Pancreas (tissue), 10 donors: ENCODE results near the gene ZNF710. TPM values are rescaled to one million over a fixed set of nuclear protein-coding genes. Genes with fewer than 3 reads are reported as not detected.

Experiments used
- ATAC-seq, 4 donors: fragments of 200-7000 bp; cut with Tn5 transposase; one replicate each; pipeline versions ENCODE4 v1.8.0 to v1.9.1; 2020; ENCODE audit warnings: mild to moderate bottlenecking in 4 of 4, moderate library complexity in 4 of 4
- DNase-seq, 6 donors: peaks; one replicate each; pipeline ENCODE4 v3.0.0-alpha.2; 2020
- FAIRE-seq: peaks from 2 replicates; lab custom pipeline; 2012; peaks lifted over from hg19 to GRCh38; lab: Jason Lieb, UNC
- H3K27ac ChIP-seq, 4 donors: fragments of 200-600 bp; sonication (generic); 1 replicate in 3 of 4; 2 replicates in 1 of 4; pipeline versions ENCODE4 v1.5.0 to v1.8.0; 2020
- H3K27me3 ChIP-seq, 4 donors: fragments of 200-600 bp; one replicate each; pipeline ENCODE4 v1.8.0; 2021
- H3K36me3 ChIP-seq, 3 donors: fragments of 200-600 bp; sonication (generic) in 1 of 3; one replicate each; pipeline versions ENCODE4 v1.5.0 to v1.8.0; 2020 to 2021
- H3K4me1 ChIP-seq, 3 donors: fragments of 200-600 bp; one replicate each; pipeline ENCODE4 v1.8.0; 2021
- H3K4me3 ChIP-seq, 4 donors: fragments of 200-600 bp; sonication (generic) in 2 of 4; one replicate each; pipeline versions ENCODE4 v1.5.0 to v1.8.0; 2020 to 2021
- H3K9me3 ChIP-seq, 4 donors: fragments of 200-600 bp; one replicate each; pipeline ENCODE4 v1.8.0; 2021
- WGBS, 2 donors: extraction: QIAGEN DNeasy Blood & Tissue Kit; methylation state at CpG; one replicate each; pipeline ENCODE4 v1.1.7; 2013; 5-methylcytosine and 5-hydroxymethylcytosine counted together
- intact Hi-C, 3 donors: fragments of 100-400 bp; cut with DNase I; formaldehyde crosslinking; loops; one replicate each; pipeline versions ENCODE4 v1.11.1 to v1.14.2; 2022
- polyA plus RNA-seq, 2 donors: library from polyadenylated mRNA; stranded (reverse); fragments of 200-250 nt; gene quantifications; one replicate each; pipeline ENCODE4 v1.2.3, GENCODE V29; 2013
- total RNA-seq, 6 donors: library from RNA; stranded (reverse); fragmentation: NEBNext Ultra II Directional in 4 of 6; extraction: Animal tissue kit (Norgen Biotek cat#: 25700) in 4 of 6; gene quantifications; one replicate each; pipeline versions ENCODE4 v1.2.1 to v1.2.4, GENCODE V29; 2021 to 2023
- TF ChIP-seq, protein P1 (sequence below), 4 donors: fragments of 200-600 bp; sonication (generic) in 3 of 4; IDR thresholded peaks; one replicate each; pipeline versions ENCODE4 v1.5.0 to v1.8.0; 2021; ENCODE audit warnings: antibody characterized with exemption in 4 of 4
- donor health status: healthy with polysubstance abuse.
- donor health status: DM: no; HTN: no; CAD: no; lungs with moderate emphysema.
- donor health status: DM: no; HTN: no; CAD: no.
- donor health status: control.
- donor health status: control.
- donor health status: Bipolar disorder and iron deficiency.
- donor health status: DM: yes; HTN: yes; CAD: no.
- donor health status: DM: no; HTN: no; CAD: no.
- donor health status: DM: no; HTN: no; CAD: no.
- donor health status: DM: yes; HTN: yes; CAD: no.

ZNF710 gene
- total and polyA plus RNA-seq, 8 donors: 31.9 to 298 (median 37.8) TPM

DNA sequence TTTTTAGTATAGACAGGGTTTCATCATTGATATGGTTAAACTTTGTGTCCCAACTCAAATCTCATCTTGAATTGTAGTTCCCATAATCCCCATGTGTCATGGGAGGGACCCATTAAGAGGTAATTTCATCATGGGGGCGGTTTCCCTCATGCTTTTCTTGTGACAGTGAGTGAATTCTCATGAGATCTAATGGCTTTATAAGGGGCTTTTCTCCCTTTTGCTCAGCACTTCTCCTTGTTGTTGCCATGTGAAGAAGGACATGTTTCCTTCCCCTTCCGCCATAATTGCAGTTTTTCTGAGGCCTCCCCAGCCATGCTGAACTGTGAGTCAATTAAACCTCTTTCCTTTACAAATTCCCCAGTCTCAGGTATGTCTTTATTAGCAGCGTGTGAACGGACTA lies 20.2 kb upstream of the ZNF710 start:
- H3K9me3 ChIP-seq: peaks cover 0 to 5% (median 0%) of the 10 kb centered on the region in 4 donors
- TF ChIP-seq, protein P1, sequence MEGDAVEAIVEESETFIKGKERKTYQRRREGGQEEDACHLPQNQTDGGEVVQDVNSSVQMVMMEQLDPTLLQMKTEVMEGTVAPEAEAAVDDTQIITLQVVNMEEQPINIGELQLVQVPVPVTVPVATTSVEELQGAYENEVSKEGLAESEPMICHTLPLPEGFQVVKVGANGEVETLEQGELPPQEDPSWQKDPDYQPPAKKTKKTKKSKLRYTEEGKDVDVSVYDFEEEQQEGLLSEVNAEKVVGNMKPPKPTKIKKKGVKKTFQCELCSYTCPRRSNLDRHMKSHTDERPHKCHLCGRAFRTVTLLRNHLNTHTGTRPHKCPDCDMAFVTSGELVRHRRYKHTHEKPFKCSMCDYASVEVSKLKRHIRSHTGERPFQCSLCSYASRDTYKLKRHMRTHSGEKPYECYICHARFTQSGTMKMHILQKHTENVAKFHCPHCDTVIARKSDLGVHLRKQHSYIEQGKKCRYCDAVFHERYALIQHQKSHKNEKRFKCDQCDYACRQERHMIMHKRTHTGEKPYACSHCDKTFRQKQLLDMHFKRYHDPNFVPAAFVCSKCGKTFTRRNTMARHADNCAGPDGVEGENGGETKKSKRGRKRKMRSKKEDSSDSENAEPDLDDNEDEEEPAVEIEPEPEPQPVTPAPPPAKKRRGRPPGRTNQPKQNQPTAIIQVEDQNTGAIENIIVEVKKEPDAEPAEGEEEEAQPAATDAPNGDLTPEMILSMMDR (IDR thresholded peaks at IDR 0.05): no peak
- intact Hi-C loops: no loop called here
- H3K4me1 ChIP-seq: no peaks in the 10 kb centered on the region
- DNase-seq (no peak), FAIRE-seq (no peak), ATAC-seq (no peak)
- H3K27me3 ChIP-seq: no peaks in the 10 kb centered on the region
- H3K27ac ChIP-seq: no peak overlapping the region
- H3K36me3 ChIP-seq: no peaks in the 10 kb centered on the region
- H3K4me3 ChIP-seq: no peak overlapping the region
- 91 to 92% methylated on average over 4 of the region's 4 CpGs for WGBS, 2 donors

DNA sequence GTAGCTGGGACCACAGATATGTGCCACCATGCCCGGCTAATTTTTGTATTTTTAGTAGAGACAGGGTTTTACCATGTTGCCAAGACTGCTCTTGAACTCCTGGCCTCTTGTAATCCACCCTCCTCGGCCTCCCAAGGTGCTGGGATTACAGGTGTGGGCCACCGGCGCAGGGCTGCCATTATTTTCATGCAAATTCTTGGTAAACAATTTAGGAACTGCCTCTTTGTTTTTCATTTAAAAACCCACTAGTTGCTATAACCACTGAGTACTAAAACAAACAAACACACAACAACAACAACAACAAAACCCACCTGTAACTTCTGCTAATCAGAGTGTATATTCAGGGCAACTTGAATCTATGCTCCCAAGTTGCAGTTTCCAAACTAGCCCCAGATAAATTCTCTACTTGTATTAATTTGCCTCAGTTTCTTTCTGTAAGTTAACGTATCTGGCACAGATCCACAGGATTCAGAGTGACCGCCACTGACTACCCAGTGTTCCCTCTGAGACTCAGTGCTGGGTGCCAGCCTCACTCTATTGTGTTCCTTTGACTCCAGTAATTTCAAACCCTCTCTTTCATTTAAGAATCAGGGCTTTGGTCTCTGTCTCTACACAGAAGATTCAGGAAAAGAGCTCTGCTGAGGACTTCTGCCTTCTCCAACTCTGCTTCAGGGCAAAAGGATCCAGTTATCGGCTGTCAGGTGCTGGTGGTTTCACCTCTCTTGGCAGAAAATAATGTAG lies 18.6 kb upstream of the ZNF710 start:
- 76 to 84% methylated on average over 7 of the region's 7 CpGs for WGBS, 2 donors
- intact Hi-C loops: no loop called here
- Histone ChIP-seq H3K27ac (no peak overlapping the region), H3K4me3 (no peak overlapping the region), H3K4me1 (no peaks in the 10 kb centered on the region), H3K9me3 (peaks cover 0 to 5% (median 0%) of the 10 kb centered on the region in 4 donors), H3K27me3 (no peaks in the 10 kb centered on the region), H3K36me3 (no peaks in the 10 kb centered on the region)
- FAIRE-seq (no peak), DNase-seq (no peak), ATAC-seq (no peak)
- TF ChIP-seq, protein P1 (IDR thresholded peaks at IDR 0.05): no peak

DNA sequence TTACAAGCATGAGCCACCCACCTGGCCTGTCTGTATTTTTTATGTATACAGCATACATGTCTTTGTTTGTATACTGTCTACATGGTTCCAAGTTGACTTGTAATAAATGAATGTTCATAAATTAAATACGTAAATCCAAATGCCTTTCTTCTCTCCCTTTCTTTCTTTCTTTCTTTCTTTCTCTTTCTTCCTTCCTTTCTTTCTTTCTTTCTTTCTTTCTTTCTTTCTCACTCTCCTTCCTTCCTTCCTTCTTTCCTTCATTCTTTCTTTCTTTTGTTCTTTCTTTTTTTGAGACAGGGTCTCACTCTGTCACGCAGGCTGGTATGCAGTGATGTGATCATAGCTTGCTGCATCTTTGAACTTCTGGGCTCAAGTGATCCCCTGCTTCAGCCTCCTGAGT lies 17.1 kb upstream of the ZNF710 start:
- FAIRE-seq (no peak), ATAC-seq (no peak), DNase-seq (no peak)
- H3K4me3 ChIP-seq: no peak overlapping the region
- 94 to 97% methylated on average over 2 of the region's 2 CpGs for WGBS, 2 donors
- H3K27ac ChIP-seq: no peak overlapping the region
- H3K27me3 ChIP-seq: no peaks in the 10 kb centered on the region
- intact Hi-C loops: no loop called here
- no peaks in the 10 kb centered on the region for H3K4me1 ChIP-seq
- no peaks in the 10 kb centered on the region for H3K36me3 ChIP-seq
- TF ChIP-seq, protein P1 (IDR thresholded peaks at IDR 0.05): no peak
- peaks cover 0 to 5% (median 0%) of the 10 kb centered on the region in 4 donors for H3K9me3 ChIP-seq

DNA sequence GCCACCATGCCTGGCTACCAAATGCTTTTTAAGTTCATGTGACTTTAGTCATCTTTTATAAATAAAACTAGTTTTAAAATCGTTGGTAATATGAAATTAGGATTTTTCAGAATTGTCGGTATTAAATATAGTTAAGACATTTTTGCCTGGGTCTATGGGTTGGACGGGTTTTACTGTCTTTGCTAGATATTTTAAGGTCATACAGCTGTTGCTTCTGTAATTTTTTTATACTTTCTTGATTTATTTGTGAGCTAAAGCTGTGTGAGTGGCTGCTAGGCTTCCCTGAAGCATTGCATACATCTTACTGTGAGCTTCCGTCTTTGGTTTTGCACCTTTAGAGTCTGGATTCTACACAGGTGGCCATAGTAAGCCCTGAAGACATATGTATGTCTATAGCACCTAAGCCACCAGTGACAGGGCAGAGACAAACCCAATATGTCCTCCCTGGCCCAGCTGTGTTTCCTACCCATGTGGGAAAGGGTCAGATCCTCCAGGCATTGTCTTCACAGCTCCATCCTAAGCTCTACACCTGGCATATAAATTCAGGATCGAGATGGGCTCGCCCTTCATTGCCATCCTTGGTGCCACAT lies 16.6 kb upstream of the ZNF710 start:
- WGBS, 2 donors: 88 to 89% methylated on average over 6 of the region's 6 CpGs
- no peak overlapping the region for H3K4me3 ChIP-seq
- peaks cover 0 to 5% (median 0%) of the 10 kb centered on the region in 4 donors for H3K9me3 ChIP-seq
- FAIRE-seq (no peak), DNase-seq (no peak), ATAC-seq (no peak)
- H3K27ac ChIP-seq: no peak overlapping the region
- intact Hi-C loops: no loop called here
- H3K27me3 ChIP-seq: no peaks in the 10 kb centered on the region
- H3K36me3 ChIP-seq: no peaks in the 10 kb centered on the region
- TF ChIP-seq, protein P1 (IDR thresholded peaks at IDR 0.05): no peak
- H3K4me1 ChIP-seq: no peaks in the 10 kb centered on the region

DNA sequence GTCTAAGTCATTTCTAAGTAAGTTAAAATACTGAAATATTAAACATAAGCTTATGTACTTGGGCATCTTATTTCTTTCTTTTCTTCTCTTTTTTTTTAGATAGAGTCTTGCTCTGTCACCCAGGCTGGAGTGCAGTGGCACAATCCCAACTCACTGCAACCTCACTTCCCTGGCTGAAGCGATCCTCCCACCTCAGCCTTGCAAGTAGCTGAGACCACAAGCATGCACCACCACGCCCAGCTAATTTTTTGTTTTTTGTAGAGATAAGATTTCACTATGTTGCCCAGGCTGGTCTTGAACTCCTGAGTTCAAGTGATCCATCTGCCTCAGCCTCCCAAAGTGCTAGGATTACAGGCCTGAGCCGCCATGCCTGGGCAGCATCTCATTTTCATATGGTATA lies 16.0 kb upstream of the ZNF710 start:
- H3K4me1 ChIP-seq: no peaks in the 10 kb centered on the region
- WGBS, 2 donors: 92 to 98% methylated on average over 3 of the region's 3 CpGs

More for the DNA sequence above, 16.0 kb upstream of the ZNF710 start:
- FAIRE-seq: no peak
- Histone ChIP-seq H3K9me3 (peaks cover 0 to 5% (median 0%) of the 10 kb centered on the region in 4 donors), H3K4me3 (no peak overlapping the region), H3K27ac (no peak overlapping the region), H3K36me3 (no peaks in the 10 kb centered on the region), H3K27me3 (no peaks in the 10 kb centered on the region)
- intact Hi-C loops: no loop called here
- ATAC-seq: no peak
- no peak for DNase-seq
- TF ChIP-seq, protein P1 (IDR thresholded peaks at IDR 0.05): no peak
